Measurements from ENCODE around the gene CACNA1F. TPM values are rescaled to one million over a fixed set of nuclear protein-coding genes. Genes with fewer than 3 reads are reported as not detected.

CACNA1F gene
- total RNA-seq, 1 experiment from 2014 or later: not detected

- no peaks in the 10 kb centered on the region for H3K4me1 Mint-ChIP-seq (ENCODE audit: insufficient read depth, unreplicated experiment)
- no TSS peak for BruUV-seq (replicated peaks)
- CTCF ChIA-PET: interaction anchor here (1.2 kb wide), 1 partner anchor 19 kb away, joined by 4 read pairs; no protein-coding TSS in a partner anchor
- intact Hi-C loops (cut with micrococcal nuclease): no loop called here
- H3K27me3 Mint-ChIP-seq (ENCODE audit: insufficient read depth, unreplicated experiment): no peaks in the 10 kb centered on the region
- POLR2A ChIA-PET: no interaction called here
- TF ChIP-seq CTCF (IDR thresholded peaks at IDR 0.05; ENCODE audit: unreplicated experiment): no peak
- H3K36me3 Mint-ChIP-seq (ENCODE audit: insufficient read depth, unreplicated experiment): no peaks in the 10 kb centered on the region
- H3K27ac Mint-ChIP-seq (ENCODE audit: low read depth, unreplicated experiment): no peak overlapping the region
- peaks cover 8% of the 10 kb centered on the region for H3K9me3 Mint-ChIP-seq (ENCODE audit: unreplicated experiment)
- no peak for DNase-seq (ENCODE audit: unreplicated experiment)
- H3K4me3 Mint-ChIP-seq (ENCODE audit: unreplicated experiment): no peak overlapping the region
Measured at GRCh38 chrX:49228185-49228584, 5.0 kb downstream of the CACNA1F start.

GRCh38 chrX:49227726-49228125, 5.4 kb downstream of the CACNA1F start:
- Mint-ChIP-seq H3K4me3 (ENCODE audit: unreplicated experiment) (no peak overlapping the region), H3K27ac (ENCODE audit: low read depth, unreplicated experiment) (no peak overlapping the region), H3K36me3 (ENCODE audit: insufficient read depth, unreplicated experiment) (no peaks in the 10 kb centered on the region), H3K4me1 (ENCODE audit: insufficient read depth, unreplicated experiment) (no peaks in the 10 kb centered on the region), H3K27me3 (ENCODE audit: insufficient read depth, unreplicated experiment) (no peaks in the 10 kb centered on the region), H3K9me3 (ENCODE audit: unreplicated experiment) (peaks cover 8% of the 10 kb centered on the region)
- intact Hi-C loops (cut with micrococcal nuclease): no loop called here
- no TSS peak for BruUV-seq (replicated peaks)
- ChIA-PET CTCF (no interaction called here), POLR2A (interaction anchor here (0.7 kb wide), 1 partner anchor 48 kb away, joined by 3 read pairs; no protein-coding TSS in a partner anchor)
- DNase-seq (ENCODE audit: unreplicated experiment): no peak
- no peak for TF ChIP-seq CTCF (IDR thresholded peaks at IDR 0.05; ENCODE audit: unreplicated experiment)

- H3K27ac Mint-ChIP-seq (ENCODE audit: low read depth, unreplicated experiment): no peak overlapping the region
- H3K36me3 Mint-ChIP-seq (ENCODE audit: insufficient read depth, unreplicated experiment): no peaks in the 10 kb centered on the region
- CTCF ChIA-PET: interaction anchor here (0.6 to 0.7 kb wide), 2 partner anchors 14 to 34 kb away, joined by 4 to 5 read pairs; no protein-coding TSS in a partner anchor
- no peak overlapping the region for H3K4me3 Mint-ChIP-seq (ENCODE audit: unreplicated experiment)
- intact Hi-C loops (cut with micrococcal nuclease): no loop called here
- no peak for TF ChIP-seq CTCF (IDR thresholded peaks at IDR 0.05; ENCODE audit: unreplicated experiment)
- H3K27me3 Mint-ChIP-seq (ENCODE audit: insufficient read depth, unreplicated experiment): no peaks in the 10 kb centered on the region
- peaks cover 8% of the 10 kb centered on the region for H3K9me3 Mint-ChIP-seq (ENCODE audit: unreplicated experiment)
- POLR2A ChIA-PET: interaction anchor here (0.7 kb wide), 1 partner anchor 49 kb away, joined by 3 read pairs; no protein-coding TSS in a partner anchor
- no TSS peak for BruUV-seq (replicated peaks)
- H3K4me1 Mint-ChIP-seq (ENCODE audit: insufficient read depth, unreplicated experiment): no peaks in the 10 kb centered on the region
- DNase-seq (ENCODE audit: unreplicated experiment): no peak
Measured at GRCh38 chrX:49226946-49227345, 6.2 kb downstream of the CACNA1F start.

- TF ChIP-seq CTCF (IDR thresholded peaks at IDR 0.05; ENCODE audit: unreplicated experiment): no peak
- CTCF ChIA-PET: interaction anchor here (0.7 kb wide), 1 partner anchor 32 kb away, joined by 3 read pairs; no protein-coding TSS in a partner anchor
- no peaks in the 10 kb centered on the region for H3K4me1 Mint-ChIP-seq (ENCODE audit: insufficient read depth, unreplicated experiment)
- H3K4me3 Mint-ChIP-seq (ENCODE audit: unreplicated experiment): no peak overlapping the region
- H3K36me3 Mint-ChIP-seq (ENCODE audit: insufficient read depth, unreplicated experiment): no peaks in the 10 kb centered on the region
- POLR2A ChIA-PET: interaction anchor here (0.6 to 0.7 kb wide), 2 partner anchors 26 to 1817 kb away, joined by 3 read pairs; partner anchors contain the start of gene SYP
- intact Hi-C loops (cut with micrococcal nuclease): no loop called here
- H3K27me3 Mint-ChIP-seq (ENCODE audit: insufficient read depth, unreplicated experiment): no peaks in the 10 kb centered on the region
- DNase-seq (ENCODE audit: unreplicated experiment): no peak
- no TSS peak for BruUV-seq (replicated peaks)
- H3K27ac Mint-ChIP-seq (ENCODE audit: low read depth, unreplicated experiment): no peak overlapping the region
- peaks cover 8% of the 10 kb centered on the region for H3K9me3 Mint-ChIP-seq (ENCODE audit: unreplicated experiment)
Measured at GRCh38 chrX:49225858-49226257, 7.3 kb downstream of the CACNA1F start.
